Stimulated activated CD4-positive, alpha-beta T cell treated with anti-CD3 and anti-CD28 coated beads, Interleukin-2, amount 100 ng/mL, for 48 hours (primary cell): ENCODE data around the gene UNC93B1.

ENCODE experiments used
- DNase-seq, 2 donors: peaks; one replicate each; pipeline ENCODE4 v3.0.0-alpha.2; 2020

Gene UNC93B1

GRCh38 chr11:68003846-68004550 lies at the start of gene UNC93B1:
TSS of gene UNC93B1 (minus strand) at chr11:68004097. CDS start at chr11:68004043, 54 bp downstream.
- DNase-seq: peak; percentile 80 to 81

GRCh38 chr11:68053117-68053516 lies 49.2 kb upstream of the UNC93B1 start:
- no peak for DNase-seq

- no peak for DNase-seq
These were observed 48.4 kb upstream of the UNC93B1 start for GRCh38 chr11:68052137-68052873.

- DNase-seq: no peak
These were observed 47.6 kb upstream of the UNC93B1 start for GRCh38 chr11:68051191-68052136.

- DNase-seq: no peak
These were observed 46.5 kb upstream of the UNC93B1 start for GRCh38 chr11:68050371-68050841.

- no peak for DNase-seq
These were observed 45.8 kb upstream of the UNC93B1 start for GRCh38 chr11:68049509-68050370.

- no peak for DNase-seq
These were observed 45.0 kb upstream of the UNC93B1 start for GRCh38 chr11:68048681-68049508.

- no peak for DNase-seq
These were observed 43.8 kb upstream of the UNC93B1 start for GRCh38 chr11:68047437-68048290.

- DNase-seq: no peak
These were observed 41.0 kb upstream of the UNC93B1 start for GRCh38 chr11:68044898-68045351.

GRCh38 chr11:68044145-68044813 lies 40.4 kb upstream of the UNC93B1 start:
- DNase-seq: no peak

- no peak for DNase-seq
These were observed 39.6 kb upstream of the UNC93B1 start for GRCh38 chr11:68043349-68044144.

GRCh38 chr11:68043029-68043348 lies 39.1 kb upstream of the UNC93B1 start:
- no peak for DNase-seq

GRCh38 chr11:68042219-68043028 lies 38.5 kb upstream of the UNC93B1 start:
- no peak for DNase-seq

- DNase-seq: no peak
These were observed 37.8 kb upstream of the UNC93B1 start for GRCh38 chr11:68041617-68042218.

GRCh38 chr11:68040957-68041591 lies 37.2 kb upstream of the UNC93B1 start:
- no peak for DNase-seq

GRCh38 chr11:68040101-68040956 lies 36.4 kb upstream of the UNC93B1 start:
- DNase-seq: peak in 1 of 2 donors; percentile 30
